HG03064 (cell line): ENCODE results near the gene MAP3K8.

Experiments
- ATAC-seq: cut with Tn5 transposase; IDR thresholded peaks from one replicate; pipeline ENCODE4 v1.9.1; 2021; ENCODE audit warnings: low read depth; ENCODE audit not compliant: unreplicated experiment

Gene MAP3K8

DNA sequence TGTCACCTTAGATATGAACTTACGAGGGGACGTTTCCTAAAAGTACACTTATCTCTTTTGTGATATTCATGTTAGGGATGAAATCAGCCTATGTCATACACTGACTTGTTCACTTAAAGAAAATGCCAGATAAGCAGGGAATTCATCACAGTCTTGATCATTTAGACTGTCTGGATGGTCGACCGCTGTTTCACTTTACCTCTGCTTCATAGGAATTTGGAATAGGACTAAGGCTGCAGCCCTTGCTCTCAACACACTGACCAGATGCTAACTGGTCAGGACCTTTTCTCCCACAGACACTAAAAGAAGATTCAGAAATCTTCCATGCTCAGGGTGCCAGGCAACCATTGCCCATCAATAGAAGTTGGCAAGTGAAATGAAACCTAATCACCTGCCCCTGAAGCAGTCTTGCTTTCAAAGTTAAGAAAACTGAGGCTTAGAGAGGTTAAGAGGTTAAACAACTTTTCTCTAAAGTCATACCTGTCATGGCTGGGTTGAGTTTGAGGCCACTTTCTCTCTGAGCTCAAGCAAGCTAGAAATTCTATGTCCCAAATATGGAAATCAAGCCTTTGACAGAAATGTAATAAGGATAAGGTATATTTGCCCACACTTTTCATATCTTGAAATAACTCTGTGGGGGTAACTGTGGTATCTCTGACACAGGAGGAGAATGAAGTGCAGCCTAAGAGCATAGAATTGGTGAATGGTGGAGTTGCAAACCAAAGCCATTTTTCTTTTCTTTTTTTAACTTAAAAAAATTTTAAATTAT is 77.1 kb downstream of the MAP3K8 start:
- ATAC-seq, result peak; percentile 26
